Thyroid gland (tissue), 4 donors: Measurements from ENCODE around the gene BCL2.

Source experiments
- POLR2A ChIP-seq, 2 donors: fragments of 450-650 bp; IDR thresholded peaks; one replicate each; pipeline ENCODE4 v1.6.1; 2017; ENCODE audit warnings: antibody characterized with exemption in 2 of 2, mild to moderate bottlenecking in 2 of 2, moderate library complexity in 1 of 2
- TF ChIP-seq, protein P1 (sequence below), 6 experiments: fragments of 200-600 bp in 3 of 6; fragments of 450-650 bp in 3 of 6; sonication (generic) in 3 of 6; IDR thresholded peaks; one replicate each; pipeline ENCODE4 v1.5.1; 2016 to 2019; ENCODE audit warnings: antibody characterized with exemption in 6 of 6, mild to moderate bottlenecking in 2 of 6, inconsistent platforms in 1 of 6, moderate library complexity in 1 of 6

DNA sequence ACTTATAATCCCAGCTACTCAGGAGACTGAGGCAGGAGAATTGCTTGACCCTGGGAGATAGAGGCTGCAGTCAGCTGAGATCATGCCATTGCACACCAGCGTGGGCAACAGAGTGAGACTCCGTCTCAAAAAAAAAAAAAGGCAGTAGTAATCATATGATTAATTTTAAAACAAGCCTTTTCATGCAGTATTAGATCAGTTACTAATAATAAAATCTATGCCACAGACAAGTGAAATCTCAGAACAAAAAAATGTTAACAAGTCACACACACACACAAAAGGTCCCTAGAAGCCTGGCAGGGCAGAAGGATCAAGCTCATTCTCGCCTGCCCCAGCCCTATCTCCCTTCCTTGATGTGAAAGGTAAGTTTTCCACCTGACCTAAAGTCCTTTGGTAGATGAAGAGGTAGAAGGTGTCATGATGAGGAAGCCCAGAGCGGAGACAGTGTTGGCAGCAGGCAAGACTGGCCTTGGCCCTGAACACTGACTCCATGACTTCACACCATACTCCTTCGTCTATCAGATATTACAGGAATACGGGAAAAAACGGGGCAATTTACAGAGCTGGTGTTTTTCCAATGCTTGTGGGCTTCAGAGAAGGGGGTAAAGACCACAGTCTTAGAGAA, 36.8 kb upstream of the BCL2 start:
- TF ChIP-seq, protein P1, sequence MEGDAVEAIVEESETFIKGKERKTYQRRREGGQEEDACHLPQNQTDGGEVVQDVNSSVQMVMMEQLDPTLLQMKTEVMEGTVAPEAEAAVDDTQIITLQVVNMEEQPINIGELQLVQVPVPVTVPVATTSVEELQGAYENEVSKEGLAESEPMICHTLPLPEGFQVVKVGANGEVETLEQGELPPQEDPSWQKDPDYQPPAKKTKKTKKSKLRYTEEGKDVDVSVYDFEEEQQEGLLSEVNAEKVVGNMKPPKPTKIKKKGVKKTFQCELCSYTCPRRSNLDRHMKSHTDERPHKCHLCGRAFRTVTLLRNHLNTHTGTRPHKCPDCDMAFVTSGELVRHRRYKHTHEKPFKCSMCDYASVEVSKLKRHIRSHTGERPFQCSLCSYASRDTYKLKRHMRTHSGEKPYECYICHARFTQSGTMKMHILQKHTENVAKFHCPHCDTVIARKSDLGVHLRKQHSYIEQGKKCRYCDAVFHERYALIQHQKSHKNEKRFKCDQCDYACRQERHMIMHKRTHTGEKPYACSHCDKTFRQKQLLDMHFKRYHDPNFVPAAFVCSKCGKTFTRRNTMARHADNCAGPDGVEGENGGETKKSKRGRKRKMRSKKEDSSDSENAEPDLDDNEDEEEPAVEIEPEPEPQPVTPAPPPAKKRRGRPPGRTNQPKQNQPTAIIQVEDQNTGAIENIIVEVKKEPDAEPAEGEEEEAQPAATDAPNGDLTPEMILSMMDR (IDR thresholded peaks at IDR 0.05), result no peak
- TF ChIP-seq POLR2A (IDR thresholded peaks at IDR 0.05), result no peak
